Embryonic facial prominence (tissue), 1 donor: ENCODE measurements around the gene ETV6.
"Not testable (repeated sequence)": the region's sequence is repeated elsewhere in the genome, so short reads cannot be mapped to it uniquely, and the experiment has no call there.

ENCODE experiments used
- DNase-seq: peaks from one replicate; pipeline ENCODE4 v3.0.0-alpha.2; 2016; ENCODE audit errors: extremely low spot score

The ETV6 gene

DNA sequence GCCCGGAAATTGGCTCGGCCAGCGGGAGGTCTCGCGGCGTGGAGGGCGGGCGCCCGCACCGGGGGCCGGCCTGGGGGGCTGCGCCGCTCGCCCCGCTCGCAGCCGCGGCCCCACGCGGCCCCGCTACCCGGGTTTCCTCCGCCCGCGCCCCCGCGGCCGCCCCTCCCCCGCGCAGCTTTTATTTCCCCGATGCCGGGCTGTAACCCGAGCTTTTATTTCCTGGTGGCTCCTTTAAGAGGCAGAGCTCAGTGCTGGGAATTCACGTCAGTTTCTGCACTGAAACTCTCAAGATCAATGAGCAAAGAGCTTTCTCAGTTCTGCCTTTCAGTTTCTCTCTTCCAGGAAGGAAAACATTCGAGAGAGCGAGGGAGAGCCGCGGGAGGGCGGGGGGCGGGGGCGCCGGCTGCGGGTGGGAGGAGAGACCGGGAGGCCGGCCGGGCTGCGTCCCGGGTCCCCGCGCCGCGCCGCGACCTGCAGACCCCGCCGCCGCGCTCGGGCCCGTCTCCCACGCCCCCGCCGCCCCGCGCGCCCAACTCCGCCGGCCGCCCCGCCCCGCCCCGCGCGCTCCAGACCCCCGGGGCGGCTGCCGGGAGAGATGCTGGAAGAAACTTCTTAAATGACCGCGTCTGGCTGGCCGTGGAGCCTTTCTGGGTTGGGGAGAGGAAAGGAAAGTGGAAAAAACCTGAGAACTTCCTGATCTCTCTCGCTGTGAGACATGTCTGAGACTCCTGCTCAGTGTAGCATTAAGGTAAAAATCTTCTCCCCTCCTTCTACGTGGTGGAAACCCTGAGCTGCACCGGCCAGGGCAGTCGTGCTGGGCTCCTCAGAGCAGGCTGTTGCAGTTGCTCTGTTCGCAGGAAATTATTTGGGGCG is at the start of gene ETV6:
Gene ETV6 (plus strand): TSS at position 262 of the 873 bp plus-strand sequence. CDS start 454 bp downstream, at position 716.
- DNase-seq: peak; percentile 92

DNA sequence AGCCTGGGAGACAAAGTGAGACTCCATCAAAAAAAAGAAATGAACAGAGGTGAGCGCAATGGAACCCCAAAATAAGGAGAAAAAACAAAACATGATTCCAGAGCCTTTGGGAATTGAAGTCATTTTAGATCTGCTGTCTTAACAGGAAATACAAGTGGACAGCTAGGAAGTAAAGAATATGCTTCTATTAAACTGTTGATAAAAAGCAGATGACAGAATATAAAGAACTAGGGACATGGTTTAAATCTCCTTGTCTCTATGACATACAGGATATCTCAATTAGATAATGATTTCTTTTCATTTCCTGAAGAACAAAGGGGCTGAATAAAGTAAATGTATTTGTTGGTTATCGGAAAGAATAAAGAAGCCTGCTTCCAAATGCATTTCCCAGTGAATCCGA is 49.3 kb upstream of the ETV6 start:
- DNase-seq: no peak

GRCh38 chr12:11601647-11602046 is 47.8 kb upstream of the ETV6 start:
- DNase-seq: no peak

DNA sequence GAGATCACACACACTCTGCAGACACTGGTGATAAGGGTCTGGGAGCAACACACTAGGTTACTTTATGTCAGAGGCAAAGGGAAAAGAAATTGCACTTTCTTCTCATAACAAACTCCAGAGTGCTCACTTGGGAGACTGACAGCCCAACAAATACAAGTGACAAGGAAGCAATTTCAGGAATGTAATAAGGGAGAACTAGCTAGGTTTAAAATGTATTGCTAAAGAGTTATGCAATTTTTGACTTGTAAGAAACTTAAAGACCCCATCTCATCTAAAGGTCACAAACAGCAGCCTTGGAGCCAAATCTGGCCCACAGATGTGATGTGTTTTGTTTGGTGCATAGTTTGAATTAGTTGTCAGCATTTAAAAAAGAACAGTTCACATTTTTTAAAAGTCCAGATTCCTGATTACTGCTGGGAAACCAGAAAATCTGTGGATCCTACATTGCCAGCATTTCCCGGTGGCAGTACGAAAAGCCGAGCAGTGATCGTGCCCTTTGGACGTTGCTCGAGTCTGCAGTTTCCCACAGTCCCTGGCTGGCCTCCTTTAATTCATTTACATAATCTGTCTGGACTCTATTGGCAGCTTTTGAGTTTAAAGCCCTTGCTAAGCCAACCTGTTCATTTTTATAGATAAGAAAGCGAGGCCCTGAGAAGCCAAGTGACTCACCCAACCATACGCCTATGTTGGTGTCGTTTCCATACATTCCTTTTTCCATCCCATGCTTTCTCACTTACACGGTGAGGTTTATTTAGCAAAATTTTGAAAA is 42.0 kb upstream of the ETV6 start:
- DNase-seq: no peak

DNA sequence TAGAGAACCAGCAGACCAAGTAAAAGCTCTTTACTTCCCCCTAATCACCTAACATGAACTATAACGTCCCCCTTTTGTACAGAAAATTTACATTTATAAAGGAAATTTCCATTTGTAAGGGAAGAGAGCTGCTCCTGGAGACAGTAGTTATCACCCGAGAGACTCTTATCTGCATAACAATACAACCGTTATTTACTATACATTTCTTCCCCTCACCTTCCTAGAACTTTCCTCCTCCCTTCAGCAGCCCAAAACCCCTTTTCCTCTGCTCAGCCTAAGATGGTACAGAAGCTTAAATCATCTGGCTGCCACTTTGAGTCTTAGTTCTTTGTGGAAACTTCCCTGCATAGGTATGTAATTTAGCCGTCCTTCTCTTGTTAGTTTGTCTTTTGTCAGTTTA is 40.4 kb upstream of the ETV6 start:
- no peak for DNase-seq

DNA sequence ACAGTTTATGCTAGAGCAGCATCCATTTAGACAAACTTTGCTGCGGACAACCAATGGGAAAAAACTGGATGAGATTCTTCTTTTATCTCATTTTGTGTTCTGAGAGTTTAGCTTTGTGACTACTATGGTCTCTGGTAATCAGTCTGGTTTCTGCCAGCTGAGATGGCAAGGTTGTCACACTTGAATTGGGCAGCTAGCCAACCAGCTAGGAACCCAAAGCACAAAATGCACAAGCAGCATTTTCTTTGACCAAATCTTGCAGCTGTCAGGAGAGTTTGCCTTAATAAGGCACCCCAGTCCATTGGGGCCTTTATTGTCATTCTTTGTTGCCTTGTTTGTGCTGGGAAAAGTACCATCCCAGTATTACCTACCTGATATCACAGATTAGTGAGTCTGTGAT is 34.0 kb upstream of the ETV6 start:
- no peak for DNase-seq

- DNase-seq: no peak
These were observed 31.4 kb upstream of the ETV6 start for GRCh38 chr12:11618046-11618445.

DNA sequence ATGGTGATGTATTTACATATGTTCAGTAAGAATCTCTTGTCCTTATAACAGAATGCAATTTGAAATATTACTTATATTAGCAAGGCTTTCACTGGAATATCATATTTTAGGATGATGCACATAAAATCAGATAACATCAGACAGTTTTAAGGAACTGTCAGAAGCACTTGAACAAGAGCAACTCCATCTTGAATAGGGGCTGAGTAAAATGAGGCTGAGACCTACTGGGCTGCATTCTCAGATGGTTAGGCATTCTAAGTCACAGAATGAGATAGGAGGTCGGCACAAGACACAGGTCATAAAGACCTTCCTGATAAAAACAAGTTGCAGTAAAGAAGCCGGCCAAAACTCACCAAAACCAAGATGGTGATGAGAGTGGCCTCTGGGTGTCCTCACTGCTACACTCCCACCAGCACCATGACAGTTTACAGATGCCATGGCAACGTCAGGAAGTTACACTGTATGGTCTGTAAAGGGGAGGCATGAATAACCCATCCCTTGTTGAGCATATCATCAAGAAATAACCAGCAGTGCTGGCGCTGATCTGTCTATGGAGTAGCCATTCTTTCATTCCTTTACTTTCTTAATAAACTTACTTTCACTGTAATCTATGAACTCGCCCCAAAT is 27.6 kb upstream of the ETV6 start:
- no peak for DNase-seq

GRCh38 chr12:11622876-11623281 is 26.6 kb upstream of the ETV6 start:
- DNase-seq: no peak

DNA sequence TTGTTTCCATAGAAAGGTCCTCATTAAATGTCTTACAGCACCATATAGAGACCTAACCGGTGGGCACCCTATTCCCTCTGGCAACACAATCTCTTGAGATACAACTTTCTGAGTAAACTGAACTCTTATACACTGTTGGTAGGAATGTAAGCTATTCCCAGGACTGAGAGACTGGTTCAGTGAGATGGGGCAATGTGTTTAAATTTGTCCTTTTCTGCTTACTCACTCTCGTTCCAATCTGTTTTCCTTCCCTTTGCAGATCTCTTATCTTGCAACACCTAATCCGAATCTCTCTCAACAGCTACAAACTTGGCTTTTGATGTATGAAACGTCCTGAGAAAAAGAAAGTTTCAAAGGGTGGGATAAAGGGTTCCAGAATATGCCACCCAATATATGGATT is 26.1 kb upstream of the ETV6 start:
- no peak for DNase-seq

GRCh38 chr12:11624116-11624515 is 25.4 kb upstream of the ETV6 start:
- no peak for DNase-seq

GRCh38 chr12:11627709-11628108 is 21.8 kb upstream of the ETV6 start:
- not testable (repeated sequence) for DNase-seq

DNA sequence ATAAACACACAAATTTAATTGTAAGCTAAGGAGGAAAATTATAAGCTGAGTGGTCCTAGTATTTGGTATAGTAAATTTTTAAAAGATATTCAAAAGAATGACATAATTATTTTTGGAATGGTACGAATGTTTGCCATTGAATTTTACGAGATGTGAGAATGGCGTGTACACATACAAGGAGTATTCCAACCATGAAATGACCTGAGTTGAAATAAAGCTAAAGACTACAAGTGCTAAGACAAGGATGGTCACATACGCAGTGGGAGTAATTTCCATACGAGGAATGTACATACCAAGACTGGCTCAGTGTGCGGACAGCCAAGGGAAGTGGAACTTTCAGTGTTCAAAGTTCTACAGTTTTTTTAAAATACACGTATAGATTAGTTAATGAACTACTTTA is 21.1 kb upstream of the ETV6 start:
- no peak for DNase-seq

DNA sequence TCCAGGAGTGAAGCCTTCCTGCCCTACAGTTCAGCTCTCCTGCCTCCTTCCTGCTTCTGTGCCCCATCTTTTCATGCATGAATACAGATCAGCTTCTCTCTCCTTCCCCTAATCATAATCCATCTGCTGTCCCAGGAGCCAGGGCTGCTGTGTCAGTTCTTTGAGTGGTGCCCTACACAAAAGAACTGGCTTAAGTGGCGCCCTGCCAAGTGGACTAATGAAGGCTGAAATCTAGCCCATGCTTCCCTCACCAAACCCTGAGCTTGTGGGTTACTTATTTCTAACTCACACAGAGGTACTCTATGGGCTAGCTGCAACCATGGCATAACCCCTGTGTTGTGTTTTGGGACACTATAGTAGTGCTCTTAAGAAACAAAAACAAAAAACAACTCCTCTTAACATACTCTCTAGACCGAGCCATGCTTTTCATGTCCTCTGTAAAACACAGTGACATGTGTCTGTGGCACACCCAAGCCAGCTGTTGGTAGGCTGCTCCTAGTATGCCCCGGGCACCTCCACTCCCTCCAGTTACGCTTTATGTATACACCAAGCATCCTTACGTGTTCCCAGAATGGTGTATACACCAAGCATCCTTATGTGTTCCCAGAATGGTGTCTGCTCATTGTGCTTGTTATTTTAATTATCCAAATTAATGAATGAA is 19.3 kb upstream of the ETV6 start:
- no peak for DNase-seq

DNA sequence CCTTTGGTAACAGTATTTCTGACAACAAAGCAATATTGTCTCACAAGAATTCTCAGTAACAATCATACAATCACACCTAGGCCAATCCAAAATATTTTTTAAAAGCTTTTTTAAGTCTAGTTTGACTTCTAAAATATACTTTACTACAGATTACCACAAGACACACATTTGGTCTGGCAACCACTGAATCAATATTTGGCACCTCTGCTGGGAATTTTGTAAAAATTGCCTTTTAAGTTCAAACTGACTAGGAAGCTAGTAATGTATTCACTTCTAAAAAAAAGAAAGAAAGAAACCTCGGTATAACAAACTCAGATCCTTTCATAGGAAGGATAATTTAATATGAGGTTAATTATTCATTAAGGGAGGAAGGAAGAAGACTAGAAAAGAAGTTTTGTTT is 18.2 kb upstream of the ETV6 start:
- no peak for DNase-seq

- DNase-seq: not testable (repeated sequence)
These were observed 17.6 kb upstream of the ETV6 start for GRCh38 chr12:11631881-11632280.

GRCh38 chr12:11633968-11634367 is 15.5 kb upstream of the ETV6 start:
- DNase-seq: no peak

DNA sequence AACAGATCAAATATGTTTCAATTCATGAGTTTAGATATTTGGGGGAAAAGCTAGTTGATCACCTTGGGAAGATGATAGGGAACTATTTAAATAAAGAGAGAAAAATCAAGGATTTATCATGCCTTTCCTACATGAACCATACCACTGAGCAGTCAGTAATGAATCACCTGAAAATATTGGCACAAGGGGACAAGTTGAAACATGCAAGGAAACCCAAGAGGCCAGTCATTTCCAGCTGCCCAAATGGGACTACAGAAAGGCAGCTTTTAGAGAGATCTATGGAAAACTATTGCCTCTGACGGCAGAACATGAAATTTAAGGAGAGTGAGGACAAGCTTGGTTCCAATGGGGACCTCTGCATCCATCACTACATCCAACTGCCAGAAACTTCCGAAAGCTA is 14.1 kb upstream of the ETV6 start:
- no peak for DNase-seq

DNA sequence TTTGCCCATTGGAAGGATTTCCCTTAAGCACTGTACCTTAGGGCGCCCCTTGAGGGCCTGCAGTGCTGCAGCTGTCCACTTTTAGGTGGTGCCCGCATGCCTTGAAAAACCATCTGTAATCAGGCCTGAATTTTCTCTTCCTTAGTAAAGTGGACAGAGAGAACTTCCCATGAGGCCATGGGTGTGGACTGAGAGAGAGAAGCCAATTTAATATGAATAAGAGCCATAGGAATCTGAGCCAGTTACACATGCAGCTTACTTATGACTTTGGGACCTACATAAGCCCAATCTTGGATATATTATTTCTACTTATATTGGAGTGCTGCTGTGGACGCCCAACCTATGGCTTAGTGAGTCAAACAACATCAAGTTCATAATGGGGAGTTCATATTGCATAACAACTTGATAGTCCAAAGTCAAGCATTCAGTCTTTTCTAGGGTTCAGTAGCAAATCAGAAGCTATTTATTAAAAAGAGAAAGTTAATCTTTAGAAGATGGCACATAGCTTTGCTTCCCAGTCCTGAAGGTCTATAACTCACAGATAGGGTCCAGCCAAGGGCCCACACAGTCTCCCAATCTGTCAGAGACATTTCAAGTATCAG is 11.1 kb upstream of the ETV6 start:
- no peak for DNase-seq

DNA sequence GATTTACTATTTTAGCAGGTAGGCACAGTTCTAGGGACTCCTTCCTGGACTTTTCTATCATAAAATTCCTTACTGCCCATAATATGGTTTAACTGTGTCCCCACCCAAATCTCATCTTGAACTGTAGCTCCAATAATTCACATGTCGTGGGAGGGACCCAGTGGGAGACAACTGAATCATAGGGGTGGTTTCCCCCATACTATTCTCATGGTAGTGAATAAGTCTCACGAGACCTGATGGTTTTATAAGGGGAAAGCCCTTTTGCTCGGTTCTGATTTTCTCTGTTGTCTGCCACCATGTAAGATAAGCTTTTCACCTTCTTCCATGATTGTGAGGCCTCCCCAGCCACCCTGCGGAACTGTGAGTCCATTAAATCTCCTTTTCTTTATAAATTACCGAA is 10.0 kb upstream of the ETV6 start:
- no peak for DNase-seq

GRCh38 chr12:11641522-11641921 is 8.0 kb upstream of the ETV6 start:
- no peak for DNase-seq

- DNase-seq: no peak
These were observed 6.7 kb upstream of the ETV6 start for GRCh38 chr12:11642785-11643184.
